A549 (cell line): ENCODE measurements around the gene KAT8. TPM values are rescaled to one million over a fixed set of nuclear protein-coding genes. Genes with fewer than 3 reads are reported as not detected.
"Not testable (repeated sequence)": the region's sequence is repeated elsewhere in the genome, so short reads cannot be mapped to it uniquely, and the experiment has no call there.

Experiments
- ATAC-seq, 2 experiments: fragments of 200-7000 bp in 1 of 2; fragments of >200 bp in 1 of 2; cut with Nextera tagmentation in 1 of 2; cut with Tn5 transposase in 1 of 2; 3 replicates each; pipeline versions ENCODE4 v1.8.0 to v1.9.1; 2018 to 2020; ENCODE audit warnings: mild to moderate bottlenecking in 1 of 2, moderate library complexity in 1 of 2
- CTCF ChIA-PET: fragments of 300-600 bp; sonication (Branson Sonifier 250); formaldehyde crosslinking; extraction: SDS; loops from one replicate; lab custom pipeline; 2021; ENCODE audit warnings: antibody characterized with exemption, inconsistent platforms; lab: Yijun Ruan, JAX
- POLR2A ChIA-PET: fragments of 350-600 bp; formaldehyde crosslinking; extraction: SDS; loops from one replicate; lab custom pipeline; 2021; ENCODE audit warnings: antibody characterized with exemption, inconsistent platforms; lab: Yijun Ruan, JAX
- DNase-seq, 2 experiments: peaks; one replicate each; pipeline versions ENCODE4 v3.0.0 to v3.0.0-alpha.2; 2011 to 2016; ENCODE audit warnings: low read depth in 1 of 2, low spot score in 1 of 2
- FAIRE-seq: peaks from 2 replicates; lab custom pipeline; 2011; peaks lifted over from hg19 to GRCh38; lab: Jason Lieb, UNC
- H3K27ac ChIP-seq, 2 experiments: fragments of >200 bp; sonication (Bioruptor Twin); formaldehyde crosslinking; 3 replicates each; pipeline ENCODE4 v1.5.1; 2016 to 2017
- H3K4me1 ChIP-seq: fragments of >200 bp; sonication (Bioruptor Twin); formaldehyde crosslinking; 3 replicates; pipeline ENCODE4 v1.6.1; 2016
- H3K4me2 ChIP-seq: fragments of >200 bp; sonication (Bioruptor Twin); formaldehyde crosslinking; 3 replicates; pipeline ENCODE4 v1.6.1; 2016
- H3K4me3 ChIP-seq: fragments of >200 bp; sonication (Bioruptor Twin); formaldehyde crosslinking; 3 replicates; pipeline ENCODE4 v1.5.1; 2016
- H3K9me3 ChIP-seq: fragments of >200 bp; sonication (Bioruptor Twin); formaldehyde crosslinking; 3 replicates; pipeline ENCODE4 v1.6.1; 2016
- ATOH8 ChIP-seq: fragments of 250-450 bp; sonication (Bioruptor Pico); IDR thresholded peaks from 2 replicates; pipeline ENCODE4 v1.5.0; 2020; ENCODE audit warnings: low read depth, mild to moderate bottlenecking, moderate library complexity
- BCL3 ChIP-seq: fragments of >200 bp; sonication (Bioruptor Twin); formaldehyde crosslinking; IDR thresholded peaks from 3 replicates; pipeline ENCODE4 v1.6.1; 2016
- BHLHE40 ChIP-seq: IDR thresholded peaks from 2 replicates; pipeline ENCODE4 v1.6.1; 2012; ENCODE audit warnings: low read depth, low read length, inconsistent platforms
- CTCF ChIP-seq: fragments of >200 bp; sonication (Bioruptor Twin); formaldehyde crosslinking; IDR thresholded peaks from 3 replicates; pipeline ENCODE4 v1.5.1; 2016
- E2F6 ChIP-seq: IDR thresholded peaks from 2 replicates; pipeline ENCODE4 v1.6.1; 2012; ENCODE audit warnings: low read depth, borderline replicate concordance
- FOXS1 ChIP-seq: fragments of 250-450 bp; sonication (Bioruptor Pico); IDR thresholded peaks from 2 replicates; pipeline ENCODE4 v1.5.0; 2020; ENCODE audit warnings: mild to moderate bottlenecking, moderate library complexity
- HDAC2 ChIP-seq: fragments of 200-600 bp; sonication (generic); IDR thresholded peaks from 2 replicates; pipeline ENCODE4 v1.6.1; 2016
- HMGXB4 ChIP-seq: fragments of 250-450 bp; sonication (Bioruptor Pico); IDR thresholded peaks from 2 replicates; pipeline ENCODE4 v1.5.0; 2021; ENCODE audit warnings: mild to moderate bottlenecking, moderate library complexity, borderline replicate concordance
- HOXA7 ChIP-seq: fragments of 250-450 bp; sonication (Bioruptor Pico); IDR thresholded peaks from 2 replicates; pipeline ENCODE4 v1.5.0; 2020; ENCODE audit warnings: mild to moderate bottlenecking, moderate library complexity
- JUN ChIP-seq, 2 experiments: fragments of >200 bp; sonication (Bioruptor Twin); formaldehyde crosslinking; IDR thresholded peaks; 2 replicates in 1 of 2; 3 replicates in 1 of 2; pipeline ENCODE4 v1.6.1; 2016 to 2017
- MAX ChIP-seq: IDR thresholded peaks from 2 replicates; pipeline ENCODE4 v1.6.1; 2012
- MYC ChIP-seq: IDR thresholded peaks from 2 replicates; pipeline ENCODE4 v1.6.1; 2012; ENCODE audit warnings: mild to moderate bottlenecking, inconsistent platforms, low read length, improper control_type of control experiment, borderline replicate concordance
- NPAS2 ChIP-seq: fragments of 250-450 bp; sonication (Bioruptor Pico); IDR thresholded peaks from 2 replicates; pipeline ENCODE4 v1.8.0; 2022; ENCODE audit warnings: mild to moderate bottlenecking, moderate library complexity, borderline replicate concordance
- POLR2A ChIP-seq: IDR thresholded peaks from 2 replicates; pipeline ENCODE4 v1.6.1; 2012; ENCODE audit warnings: mild to moderate bottlenecking, low read length
- POLR2AphosphoS2 ChIP-seq: conservative IDR thresholded peaks from 2 replicates; pipeline ENCODE4 v1.6.1; 2012; ENCODE audit warnings: low read length, improper control_type of control experiment, inconsistent platforms
- RAD21 ChIP-seq, 2 experiments: fragments of >200 bp in 1 of 2; sonication (Bioruptor Twin) in 1 of 2; formaldehyde crosslinking in 1 of 2; IDR thresholded peaks in 1 of 2; conservative IDR thresholded peaks in 1 of 2; 2 replicates in 1 of 2; 3 replicates in 1 of 2; pipeline ENCODE4 v1.6.1; 2012 to 2018; ENCODE audit warnings: inconsistent platforms in 1 of 2
- SMC3 ChIP-seq: fragments of >200 bp; sonication (Bioruptor Twin); formaldehyde crosslinking; IDR thresholded peaks from 3 replicates; pipeline ENCODE4 v1.6.1; 2018; ENCODE audit warnings: inconsistent platforms
- USF2 ChIP-seq: fragments of 450-650 bp; IDR thresholded peaks from 2 replicates; pipeline ENCODE4 v1.6.1; 2014; ENCODE audit warnings: antibody characterized with exemption
- WGBS: methylation state at CpG from one replicate; pipeline ENCODE4 v1.1.6; 2017; ENCODE audit errors: missing lambda C conversion rate; 5-methylcytosine and 5-hydroxymethylcytosine counted together
- polyA plus RNA-seq, 4 experiments: library from polyadenylated mRNA; depleted of rRNA in 3 of 4; stranded (reverse); fragments of >200 nt; fragmentation: RNase III in 1 of 4; extraction: RNeasy Plus Mini Kit Qiagen cat#74134 plus additional on column Dnase treatment in 1 of 4; gene quantifications; 2 replicates in 3 of 4; 3 replicates in 1 of 4; pipeline ENCODE4 v1.2.3, GENCODE V29; 2011 to 2017

Gene KAT8
- polyA plus RNA-seq, 2 of the 4 experiments (the other 2 are of a cell fraction), result 34.4 to 42.2 TPM

- TF ChIP-seq HMGXB4, result no peak
- TF ChIP-seq HDAC2, result no peak
- TF ChIP-seq POLR2AphosphoS2, result no peak
- no peak for TF ChIP-seq BCL3
Observed at GRCh38 chr16:31099860-31100638, 17.4 kb upstream of the KAT8 start (continued).

GRCh38 chr16:31100876-31101641 lies 16.4 kb upstream of the KAT8 start:
- ATAC-seq, H3K9me3 ChIP-seq, H3K4me1 ChIP-seq, FAIRE-seq, H3K4me3 ChIP-seq, H3K4me2 ChIP-seq, DNase-seq, H3K27ac ChIP-seq: not testable (repeated sequence)
- WGBS, result 87% methylated on average over 13 of the region's 13 CpGs
- CTCF ChIA-PET, result interaction anchor here (0.6 to 12.6 kb wide), 9 partner anchors 10 to 175 kb away, joined by 3 to 97 read pairs (median 3); partner anchors contain the start of genes HSD3B7 and KAT8
- POLR2A ChIA-PET, result interaction anchor here (0.5 to 0.9 kb wide), 2 partner anchors 17 to 197 kb away, joined by 3 to 5 read pairs; partner anchors contain the start of gene KAT8

- Histone ChIP-seq H3K9me3 (no peaks in the 10 kb centered on the region), H3K27ac (peak overlapping the region; percentile 91 to 96), H3K4me3 (peak overlapping the region; percentile 30; the same call in 1 of the 3 replicates), H3K4me2 (peak overlapping the region; percentile 98), H3K4me1 (peaks cover 15% of the 10 kb centered on the region)
- DNase-seq (peak; percentile 69 to 82), ATAC-seq (peak; percentile 69 to 70), FAIRE-seq (no peak)
- 10% methylated on average over 31 of the region's 33 CpGs for WGBS
- ChIA-PET CTCF (no interaction called here), POLR2A (no interaction called here)
- TF ChIP-seq E2F6, result peak; percentile 67; the same call in 1 of the 2 replicates
- no peak for TF ChIP-seq FOXS1 (CRISPR knock-in tag)
- TF ChIP-seq MYC, result peak; percentile 67; the same call in 1 of the 2 replicates
- no peak for TF ChIP-seq HOXA7 (CRISPR knock-in tag)
- TF ChIP-seq HMGXB4, result no peak
- peak; percentile 36 for TF ChIP-seq POLR2A
- peak; percentile 60 for TF ChIP-seq CTCF
- peak; percentile 60; the same call in 1 of the 2 replicates for TF ChIP-seq NPAS2 (CRISPR knock-in tag)
- TF ChIP-seq RAD21 (conservative IDR thresholded peaks at IDR 0.05 in 1 of 2, IDR thresholded peaks at IDR 0.05 in 1 of 2), result peak; percentile 36 to 43; a peak in 4 of 5 replicates
- TF ChIP-seq BHLHE40, result no peak
- TF ChIP-seq JUN (IDR thresholded peaks at IDR 0.05), result 0 out of 5 replicates have a peak, but pooled peaks of 1 of the 2 experiments have one; percentile 31
- peak; percentile 22; the same call in 1 of the 2 replicates for TF ChIP-seq USF2
- TF ChIP-seq SMC3, result peak; percentile 22; the same call in 1 of the 3 replicates
- peak; percentile 90 for TF ChIP-seq MAX
- TF ChIP-seq ATOH8 (CRISPR knock-in tag), result peak; percentile 44; the same call in 1 of the 2 replicates
Observed at GRCh38 chr16:31105677-31106213, 11.7 kb upstream of the KAT8 start.
